Activated T-cell treated with anti-CD3 and anti-CD28 coated beads, Interleukin-2, amount 50 U/mL, for 24 hours (primary cell): ENCODE measurements around the gene CXCR5.

Experiments
- DNase-seq: peaks from one replicate; pipeline ENCODE4 v3.0.0-alpha.2; 2020
- H3K27ac Mint-ChIP-seq: 2 replicates; pipeline ENCODE4 v1.8.0; 2020; ENCODE audit warnings: mild to moderate bottlenecking, mixed read lengths
- H3K27me3 Mint-ChIP-seq: 2 replicates; pipeline ENCODE4 v1.8.0; 2020; ENCODE audit warnings: mixed read lengths
- H3K36me3 Mint-ChIP-seq: 2 replicates; pipeline ENCODE4 v1.8.0; 2020; ENCODE audit warnings: low read depth, mixed read lengths
- H3K4me1 Mint-ChIP-seq: 2 replicates; pipeline ENCODE4 v1.8.0; 2020; ENCODE audit warnings: low read depth, mixed read lengths
- H3K4me3 Mint-ChIP-seq: 2 replicates; pipeline ENCODE4 v1.8.0; 2020; ENCODE audit warnings: mild to moderate bottlenecking, moderate library complexity, mixed read lengths
- H3K9me3 Mint-ChIP-seq: 2 replicates; pipeline ENCODE4 v1.8.0; 2020; ENCODE audit warnings: mixed read lengths

CXCR5 gene

GRCh38 chr11:118885831-118886565, 2.3 kb downstream of the CXCR5 start:
- H3K27me3 Mint-ChIP-seq = no peaks in the 10 kb centered on the region
- H3K4me1 Mint-ChIP-seq = peaks cover 92% of the 10 kb centered on the region
- H3K36me3 Mint-ChIP-seq = peaks cover 56% of the 10 kb centered on the region
- no peak for DNase-seq
- H3K4me3 Mint-ChIP-seq = peak overlapping the region; percentile 80
- H3K9me3 Mint-ChIP-seq = no peaks in the 10 kb centered on the region
- peak overlapping the region; percentile 73 for H3K27ac Mint-ChIP-seq

- peak overlapping the region; percentile 68 for H3K27ac Mint-ChIP-seq
- H3K4me1 Mint-ChIP-seq = peaks cover 89% of the 10 kb centered on the region
- peak overlapping the region; percentile 80 for H3K4me3 Mint-ChIP-seq
- no peaks in the 10 kb centered on the region for H3K9me3 Mint-ChIP-seq
- peaks cover 56% of the 10 kb centered on the region for H3K36me3 Mint-ChIP-seq
- H3K27me3 Mint-ChIP-seq = no peaks in the 10 kb centered on the region
- DNase-seq = no peak
These were observed 3.0 kb downstream of the CXCR5 start for GRCh38 chr11:118886681-118887111.

GRCh38 chr11:118887206-118887605, 3.5 kb downstream of the CXCR5 start:
- peak overlapping the region; percentile 68 for H3K27ac Mint-ChIP-seq
- peak overlapping the region; percentile 80 for H3K4me3 Mint-ChIP-seq
- H3K9me3 Mint-ChIP-seq = no peaks in the 10 kb centered on the region
- peaks cover 90% of the 10 kb centered on the region for H3K4me1 Mint-ChIP-seq
- no peak for DNase-seq
- peaks cover 58% of the 10 kb centered on the region for H3K36me3 Mint-ChIP-seq
- H3K27me3 Mint-ChIP-seq = no peaks in the 10 kb centered on the region

- no peak for DNase-seq
- Mint-ChIP-seq H3K27ac (peak overlapping the region; percentile 39), H3K27me3 (no peaks in the 10 kb centered on the region), H3K9me3 (no peaks in the 10 kb centered on the region), H3K4me3 (peak overlapping the region; percentile 80), H3K4me1 (peaks cover 90% of the 10 kb centered on the region), H3K36me3 (peaks cover 63% of the 10 kb centered on the region)
These were observed 4.7 kb downstream of the CXCR5 start for GRCh38 chr11:118888398-118888797.

- no peak for DNase-seq
- Mint-ChIP-seq H3K27me3 (no peaks in the 10 kb centered on the region), H3K4me1 (peaks cover 90% of the 10 kb centered on the region), H3K9me3 (no peaks in the 10 kb centered on the region), H3K4me3 (no peak overlapping the region), H3K27ac (peak overlapping the region; percentile 1), H3K36me3 (peaks cover 65% of the 10 kb centered on the region)
These were observed 6.1 kb downstream of the CXCR5 start for GRCh38 chr11:118889797-118890196.

GRCh38 chr11:118892514-118892913, 8.8 kb downstream of the CXCR5 start:
- Mint-ChIP-seq H3K9me3 (no peaks in the 10 kb centered on the region), H3K4me3 (peak overlapping the region; percentile 21), H3K4me1 (peaks cover 94% of the 10 kb centered on the region), H3K27ac (peak overlapping the region; percentile 87), H3K27me3 (no peaks in the 10 kb centered on the region), H3K36me3 (peaks cover 63% of the 10 kb centered on the region)
- DNase-seq = peak; percentile 57

GRCh38 chr11:118892964-118893363, 9.3 kb downstream of the CXCR5 start:
- peak overlapping the region; percentile 87 for H3K27ac Mint-ChIP-seq
- H3K36me3 Mint-ChIP-seq = peaks cover 62% of the 10 kb centered on the region
- H3K4me3 Mint-ChIP-seq = peak overlapping the region; percentile 21
- H3K9me3 Mint-ChIP-seq = no peaks in the 10 kb centered on the region
- no peaks in the 10 kb centered on the region for H3K27me3 Mint-ChIP-seq
- DNase-seq = no peak
- H3K4me1 Mint-ChIP-seq = peaks cover 93% of the 10 kb centered on the region

- H3K27ac Mint-ChIP-seq = peak overlapping the region; percentile 87
- no peak overlapping the region for H3K4me3 Mint-ChIP-seq
- H3K36me3 Mint-ChIP-seq = peaks cover 61% of the 10 kb centered on the region
- H3K27me3 Mint-ChIP-seq = no peaks in the 10 kb centered on the region
- no peak for DNase-seq
- peaks cover 88% of the 10 kb centered on the region for H3K4me1 Mint-ChIP-seq
- no peaks in the 10 kb centered on the region for H3K9me3 Mint-ChIP-seq
These were observed 10.0 kb downstream of the CXCR5 start for GRCh38 chr11:118893662-118894061.

- H3K36me3 Mint-ChIP-seq = peaks cover 65% of the 10 kb centered on the region
- no peaks in the 10 kb centered on the region for H3K27me3 Mint-ChIP-seq
- no peak for DNase-seq
- peak overlapping the region; percentile 89 for H3K27ac Mint-ChIP-seq
- H3K4me3 Mint-ChIP-seq = no peak overlapping the region
- H3K4me1 Mint-ChIP-seq = peaks cover 86% of the 10 kb centered on the region
- H3K9me3 Mint-ChIP-seq = no peaks in the 10 kb centered on the region
These were observed 10.5 kb downstream of the CXCR5 start for GRCh38 chr11:118894192-118894591.

GRCh38 chr11:118895093-118896039, 11.7 kb downstream of the CXCR5 start:
- Mint-ChIP-seq H3K4me1 (peaks cover 75% of the 10 kb centered on the region), H3K4me3 (peak overlapping the region; percentile 19), H3K9me3 (no peaks in the 10 kb centered on the region), H3K27ac (peak overlapping the region; percentile 89), H3K27me3 (no peaks in the 10 kb centered on the region), H3K36me3 (peaks cover 69% of the 10 kb centered on the region)
- peak; percentile 80 for DNase-seq

- H3K4me3 Mint-ChIP-seq = no peak overlapping the region
- H3K27me3 Mint-ChIP-seq = no peaks in the 10 kb centered on the region
- H3K4me1 Mint-ChIP-seq = peaks cover 68% of the 10 kb centered on the region
- H3K9me3 Mint-ChIP-seq = no peaks in the 10 kb centered on the region
- DNase-seq = no peak
- peak overlapping the region; percentile 88 for H3K27ac Mint-ChIP-seq
- H3K36me3 Mint-ChIP-seq = peaks cover 75% of the 10 kb centered on the region
These were observed 12.8 kb downstream of the CXCR5 start for GRCh38 chr11:118896472-118896913.

GRCh38 chr11:118896921-118897591, 13.4 kb downstream of the CXCR5 start:
- DNase-seq = no peak
- peak overlapping the region; percentile 88 for H3K27ac Mint-ChIP-seq
- H3K4me3 Mint-ChIP-seq = no peak overlapping the region
- H3K27me3 Mint-ChIP-seq = no peaks in the 10 kb centered on the region
- H3K36me3 Mint-ChIP-seq = peaks cover 78% of the 10 kb centered on the region
- no peaks in the 10 kb centered on the region for H3K9me3 Mint-ChIP-seq
- H3K4me1 Mint-ChIP-seq = peaks cover 67% of the 10 kb centered on the region

GRCh38 chr11:118897721-118898310, 14.1 kb downstream of the CXCR5 start:
- peak overlapping the region; percentile 88 for H3K27ac Mint-ChIP-seq
- H3K4me1 Mint-ChIP-seq = peaks cover 60% of the 10 kb centered on the region
- no peak for DNase-seq
- peaks cover 77% of the 10 kb centered on the region for H3K36me3 Mint-ChIP-seq
- no peak overlapping the region for H3K4me3 Mint-ChIP-seq
- no peaks in the 10 kb centered on the region for H3K9me3 Mint-ChIP-seq
- no peaks in the 10 kb centered on the region for H3K27me3 Mint-ChIP-seq
